ENCODE results near the gene TNPO3. TPM values are rescaled to one million over a fixed set of nuclear protein-coding genes. Genes with fewer than 3 reads are reported as not detected.

The TNPO3 gene
- polyA plus RNA-seq, 1 experiment: 49.5 TPM

GRCh38 chr7:129024125-129024524, 30.8 kb downstream of the TNPO3 start:
- Histone ChIP-seq H3K27me3 (ENCODE audit: control insufficient read depth, insufficient read depth, low read length) (no peaks in the 10 kb centered on the region), H3K27ac (ENCODE audit: low read depth, low read length) (no peak overlapping the region), H3K4me3 (ENCODE audit: low read depth, low read length) (no peak overlapping the region), H3K9me3 (ENCODE audit: control insufficient read depth, insufficient read depth, low read length) (no peaks in the 10 kb centered on the region)
- DNase-seq (ENCODE audit: low read depth, low spot score): no peak
- TF ChIP-seq, protein P1, sequence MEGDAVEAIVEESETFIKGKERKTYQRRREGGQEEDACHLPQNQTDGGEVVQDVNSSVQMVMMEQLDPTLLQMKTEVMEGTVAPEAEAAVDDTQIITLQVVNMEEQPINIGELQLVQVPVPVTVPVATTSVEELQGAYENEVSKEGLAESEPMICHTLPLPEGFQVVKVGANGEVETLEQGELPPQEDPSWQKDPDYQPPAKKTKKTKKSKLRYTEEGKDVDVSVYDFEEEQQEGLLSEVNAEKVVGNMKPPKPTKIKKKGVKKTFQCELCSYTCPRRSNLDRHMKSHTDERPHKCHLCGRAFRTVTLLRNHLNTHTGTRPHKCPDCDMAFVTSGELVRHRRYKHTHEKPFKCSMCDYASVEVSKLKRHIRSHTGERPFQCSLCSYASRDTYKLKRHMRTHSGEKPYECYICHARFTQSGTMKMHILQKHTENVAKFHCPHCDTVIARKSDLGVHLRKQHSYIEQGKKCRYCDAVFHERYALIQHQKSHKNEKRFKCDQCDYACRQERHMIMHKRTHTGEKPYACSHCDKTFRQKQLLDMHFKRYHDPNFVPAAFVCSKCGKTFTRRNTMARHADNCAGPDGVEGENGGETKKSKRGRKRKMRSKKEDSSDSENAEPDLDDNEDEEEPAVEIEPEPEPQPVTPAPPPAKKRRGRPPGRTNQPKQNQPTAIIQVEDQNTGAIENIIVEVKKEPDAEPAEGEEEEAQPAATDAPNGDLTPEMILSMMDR (IDR thresholded peaks at IDR 0.05; ENCODE audit: low read depth, low read length): no peak
- CTCF ChIA-PET: interaction anchor here (1.6 kb wide), 1 partner anchor 140 kb away, joined by 3 read pairs; no protein-coding TSS in a partner anchor
- POLR2A ChIA-PET: no interaction called here

DNA sequence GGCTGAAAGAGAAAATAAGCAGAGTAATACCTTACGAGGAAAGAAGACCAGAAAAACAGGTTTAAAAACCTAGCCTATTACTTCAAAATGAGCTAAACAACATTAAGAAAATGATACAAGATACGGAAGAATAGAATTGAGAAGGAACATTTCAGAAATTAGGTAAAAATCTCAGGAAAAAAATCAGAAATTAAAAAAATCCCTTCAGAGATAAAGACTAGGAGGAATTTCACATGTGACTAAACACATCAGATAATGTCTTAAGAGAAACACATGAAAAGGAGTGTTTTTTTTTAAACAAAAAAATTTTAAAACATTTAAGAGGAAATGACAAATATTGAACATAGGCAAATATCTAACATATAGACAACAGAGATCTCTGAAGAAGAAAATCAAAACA, 33.3 kb downstream of the TNPO3 start:
- CTCF ChIA-PET: no interaction called here
- H3K27me3 ChIP-seq (ENCODE audit: control insufficient read depth, insufficient read depth, low read length): no peaks in the 10 kb centered on the region
- TF ChIP-seq, protein P1 (IDR thresholded peaks at IDR 0.05; ENCODE audit: low read depth, low read length): no peak
- no peak overlapping the region for H3K4me3 ChIP-seq (ENCODE audit: low read depth, low read length)
- no peaks in the 10 kb centered on the region for H3K9me3 ChIP-seq (ENCODE audit: control insufficient read depth, insufficient read depth, low read length)
- POLR2A ChIA-PET: no interaction called here
- no peak for DNase-seq (ENCODE audit: low read depth, low spot score)
- H3K27ac ChIP-seq (ENCODE audit: low read depth, low read length): no peak overlapping the region

DNA sequence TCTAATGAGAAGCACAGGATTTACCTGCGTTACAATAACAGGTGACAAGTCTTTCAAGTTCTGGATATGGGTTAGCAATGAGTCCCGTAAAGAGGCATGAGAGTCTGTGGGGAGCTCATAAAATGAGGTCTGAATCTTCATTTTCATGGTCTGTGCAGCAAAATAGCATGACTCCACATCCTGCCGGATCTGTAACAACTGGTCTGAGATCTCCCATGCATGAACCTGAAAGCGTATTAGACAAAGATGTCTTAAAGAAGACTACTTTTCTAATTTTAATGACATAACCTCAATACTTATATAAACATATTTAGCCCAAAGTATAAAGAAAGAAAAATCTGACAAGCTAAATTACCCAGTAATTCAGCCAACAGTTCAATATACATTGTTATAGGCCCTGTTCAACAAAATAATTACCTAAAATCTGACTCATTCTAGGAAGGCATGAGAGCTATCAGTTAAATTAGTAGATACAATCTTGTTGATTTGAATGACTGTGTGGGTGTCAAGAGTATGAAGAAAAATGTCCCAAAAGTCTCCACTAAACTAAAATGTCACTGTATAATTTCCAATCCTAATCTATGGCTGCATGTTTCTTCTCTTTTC, 36.9 kb downstream of the TNPO3 start:
- no peaks in the 10 kb centered on the region for H3K9me3 ChIP-seq (ENCODE audit: control insufficient read depth, insufficient read depth, low read length)
- ChIA-PET POLR2A (no interaction called here), CTCF (interaction anchor here (0.7 to 1.5 kb wide), 3 partner anchors 72 to 146 kb away, joined by 3 to 4 read pairs (median 4); no protein-coding TSS in a partner anchor)
- no peaks in the 10 kb centered on the region for H3K27me3 ChIP-seq (ENCODE audit: control insufficient read depth, insufficient read depth, low read length)
- no peak for DNase-seq (ENCODE audit: low read depth, low spot score)
- no peak overlapping the region for H3K4me3 ChIP-seq (ENCODE audit: low read depth, low read length)
- H3K27ac ChIP-seq (ENCODE audit: low read depth, low read length): no peak overlapping the region
- TF ChIP-seq, protein P1 (IDR thresholded peaks at IDR 0.05; ENCODE audit: low read depth, low read length): no peak

DNA sequence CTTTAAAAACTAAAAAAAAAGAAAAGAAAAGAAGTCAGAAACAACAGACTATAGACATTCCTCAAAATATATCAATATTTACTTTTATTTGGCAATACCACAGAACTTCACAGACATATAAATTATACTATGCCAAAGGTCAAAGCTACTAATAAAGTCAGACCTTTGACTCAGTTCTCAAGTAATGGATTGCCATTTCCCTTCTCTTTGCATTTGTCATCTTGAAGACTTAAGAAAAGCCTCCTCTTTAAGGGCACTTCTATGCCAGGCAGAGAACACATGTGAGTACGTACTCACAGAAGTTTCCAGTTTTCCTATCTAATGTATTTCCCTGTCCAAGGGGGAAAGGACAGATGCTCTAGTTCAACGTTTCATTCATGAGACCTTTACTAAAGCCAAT, 37.6 kb downstream of the TNPO3 start:
- ChIA-PET CTCF (no interaction called here), POLR2A (no interaction called here)
- DNase-seq (ENCODE audit: low read depth, low spot score): no peak
- TF ChIP-seq, protein P1 (IDR thresholded peaks at IDR 0.05; ENCODE audit: low read depth, low read length): no peak
- no peak overlapping the region for H3K4me3 ChIP-seq (ENCODE audit: low read depth, low read length)
- H3K27me3 ChIP-seq (ENCODE audit: control insufficient read depth, insufficient read depth, low read length): no peaks in the 10 kb centered on the region
- H3K27ac ChIP-seq (ENCODE audit: low read depth, low read length): no peak overlapping the region
- no peaks in the 10 kb centered on the region for H3K9me3 ChIP-seq (ENCODE audit: control insufficient read depth, insufficient read depth, low read length)

- Histone ChIP-seq H3K27me3 (ENCODE audit: control insufficient read depth, insufficient read depth, low read length) (no peaks in the 10 kb centered on the region), H3K4me3 (ENCODE audit: low read depth, low read length) (no peak overlapping the region), H3K9me3 (ENCODE audit: control insufficient read depth, insufficient read depth, low read length) (no peaks in the 10 kb centered on the region), H3K27ac (ENCODE audit: low read depth, low read length) (no peak overlapping the region)
- TF ChIP-seq, protein P1 (IDR thresholded peaks at IDR 0.05; ENCODE audit: low read depth, low read length): no peak
- POLR2A ChIA-PET: no interaction called here
- no peak for DNase-seq (ENCODE audit: low read depth, low spot score)
- CTCF ChIA-PET: no interaction called here
Measured at GRCh38 chr7:129014501-129015101, 40.3 kb downstream of the TNPO3 start.
